Sciatic nerve (tissue), 2 donors: ENCODE data around the gene GFER. TPM values are rescaled to one million over a fixed set of nuclear protein-coding genes. Genes with fewer than 3 reads are reported as not detected.
A peak's percentile ranks its signal among the peaks of the same experiment; 100 is the strongest.
"Not testable (repeated sequence)": the region's sequence is repeated elsewhere in the genome, so short reads cannot be mapped to it uniquely, and the experiment has no call there.

ENCODE experiments used
- ATAC-seq: fragments of 200-7000 bp; cut with Tn5 transposase; one replicate; pipeline ENCODE4 v1.9.1; 2020; ENCODE audit warnings: mild to moderate bottlenecking, moderate library complexity
- DNase-seq: peaks from one replicate; pipeline ENCODE4 v3.0.0-alpha.2; 2020; ENCODE audit warnings: low spot score
- intact Hi-C: fragments of 100-400 bp; cut with DNase I; formaldehyde crosslinking; loops from one replicate; pipeline ENCODE4 v1.14.2; 2022
- total RNA-seq: library from RNA; stranded (reverse); fragmentation: NEBNext Ultra II Directional; extraction: Animal tissue kit (Norgen Biotek cat#: 25700); gene quantifications from one replicate; pipeline ENCODE4 v1.2.1, GENCODE V29; 2021
- donor health status: DM: no; HTN: no; CAD: no.
- donor health status: DM: no; HTN: no; CAD: no.

Gene GFER
- total RNA-seq, 1 donor from 2014 or later, result 15.5 TPM

- ATAC-seq (no peak), DNase-seq (no peak)
- intact Hi-C loops, result no loop called here
These were observed 47.1 kb downstream of the GFER start for GRCh38 chr16:2031081-2031577.

GRCh38 chr16:2032285-2033056 lies 48.5 kb downstream of the GFER start:
- DNase-seq (no peak), ATAC-seq (peak; percentile 27)
- intact Hi-C loops, result no loop called here

DNA sequence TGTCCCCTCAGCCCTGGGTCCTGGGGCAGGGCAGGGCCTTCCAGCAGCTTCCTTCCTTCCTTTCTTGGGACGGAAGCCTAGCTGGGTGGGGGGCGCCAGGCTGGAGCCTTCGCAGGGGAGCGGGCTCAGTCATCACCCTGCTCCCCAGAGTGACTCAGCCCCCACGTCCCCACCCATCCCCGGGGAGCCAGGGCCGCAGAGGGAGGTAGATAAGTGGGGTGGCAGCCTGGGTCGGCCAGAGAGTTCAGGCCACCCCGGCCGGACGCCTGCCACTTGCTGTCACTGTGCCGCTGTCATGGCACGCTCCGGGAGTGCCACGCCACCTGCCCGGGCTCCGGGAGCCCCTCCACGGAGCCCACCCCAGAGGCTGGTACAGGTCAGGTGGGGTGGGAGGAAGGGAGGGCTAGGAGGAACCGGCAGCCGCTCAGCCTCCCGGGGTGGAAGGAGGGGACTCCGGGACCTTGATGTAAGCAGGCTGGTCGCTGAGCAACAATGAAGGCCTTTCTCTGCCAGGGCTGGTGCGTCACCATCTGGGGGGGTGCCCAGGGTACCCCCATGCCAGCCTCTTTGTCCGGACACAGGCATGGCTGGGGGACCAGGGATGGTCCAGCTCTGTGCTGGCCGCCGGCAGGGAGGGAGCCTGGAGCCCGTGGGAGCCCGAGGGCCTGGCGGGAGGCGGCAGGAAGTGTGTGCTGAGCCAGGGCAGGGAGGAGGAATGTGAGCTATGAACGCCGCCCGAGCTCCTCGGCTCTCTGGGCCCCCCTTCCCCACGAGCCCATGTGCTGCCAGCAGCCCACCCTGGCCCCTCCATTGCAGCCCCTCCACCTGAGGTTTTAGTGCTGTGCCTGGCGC lies 49.3 kb downstream of the GFER start:
- intact Hi-C loops, result no loop called here
- DNase-seq, result peak; percentile 86
- ATAC-seq, result peak; percentile 67

DNA sequence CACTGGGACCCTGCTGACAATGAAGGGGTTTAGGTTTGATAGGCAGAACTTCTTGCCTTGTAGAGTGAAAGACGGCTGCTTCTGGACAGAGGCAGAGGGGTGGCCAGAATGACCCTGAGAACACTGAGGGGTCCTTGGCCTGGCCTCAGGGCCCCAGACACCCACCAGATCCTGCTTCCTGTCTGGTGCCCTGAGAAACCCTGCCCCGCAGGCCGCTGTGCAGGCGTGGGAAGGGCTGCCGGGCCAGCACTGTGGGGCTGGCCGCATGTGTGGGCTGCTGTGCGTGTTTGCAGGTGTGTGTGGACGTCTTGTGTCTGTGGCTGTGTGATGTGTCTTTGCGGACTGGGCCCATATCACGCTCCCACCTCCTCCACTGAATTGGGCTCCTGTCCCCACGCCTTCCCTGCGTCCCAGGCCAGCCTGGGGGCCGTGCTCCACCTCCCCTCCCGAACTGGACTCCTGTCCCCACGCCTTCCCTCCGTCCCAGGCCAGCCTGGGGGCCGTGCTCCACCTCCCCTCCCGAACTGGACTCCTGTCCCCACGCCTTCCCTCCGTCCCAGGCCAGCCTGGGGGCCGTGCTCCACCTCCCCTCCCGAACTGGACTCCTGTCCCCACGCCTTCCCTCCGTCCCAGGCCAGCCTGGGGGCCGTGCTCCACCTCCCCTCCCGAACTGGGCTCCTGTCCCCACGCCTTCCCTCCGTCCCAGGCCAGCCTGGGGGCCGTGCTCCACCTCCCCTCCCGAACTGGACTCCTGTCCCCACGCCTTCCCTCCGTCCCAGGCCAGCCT lies 50.1 kb downstream of the GFER start:
- DNase-seq, intact Hi-C loops: not testable (repeated sequence)
- peak; percentile 8 for ATAC-seq

- intact Hi-C loops, result no loop called here
- DNase-seq, result no peak
- ATAC-seq, result no peak
These were observed 50.9 kb downstream of the GFER start for GRCh38 chr16:2034696-2035430.

- peak; percentile 86 for DNase-seq
- ATAC-seq, result peak; percentile 51
- intact Hi-C loops, result no loop called here
These were observed 51.6 kb downstream of the GFER start for GRCh38 chr16:2035431-2036199.

- ATAC-seq (no peak), DNase-seq (no peak)
- intact Hi-C loops, result no loop called here
These were observed 52.4 kb downstream of the GFER start for GRCh38 chr16:2036200-2036966.

GRCh38 chr16:2037115-2037514 lies 53.1 kb downstream of the GFER start:
- no peak for ATAC-seq
- intact Hi-C loops, result no loop called here

More at GRCh38 chr16:2037115-2037514, 53.1 kb downstream of the GFER start:
- DNase-seq, result no peak

Other genes starting within 250 kb of the GFER start
- 50.1 TPM for gene NME3, start 212.7 kb upstream of the GFER start, total RNA-seq
- gene EME2, start 211.4 kb upstream of the GFER start, total RNA-seq, result 15.3 TPM
- 42.7 TPM for gene MRPS34, start 211.1 kb upstream of the GFER start, total RNA-seq
- gene SPSB3, start 201.6 kb upstream of the GFER start, total RNA-seq, result 35.3 TPM
- gene NUBP2, start 201.2 kb upstream of the GFER start, total RNA-seq, result 28.0 TPM
- gene IGFALS, start 190.5 kb upstream of the GFER start, total RNA-seq, result 0.22 TPM
- 73.4 TPM for gene HAGH, start 157.4 kb upstream of the GFER start, total RNA-seq
- gene FAHD1, start 157.0 kb upstream of the GFER start, total RNA-seq, result 13.8 TPM
- not detected for gene MEIOB, start 112.0 kb upstream of the GFER start, total RNA-seq
- not detected for gene HS3ST6, start 65.8 kb upstream of the GFER start, total RNA-seq
- 16.0 TPM for gene MSRB1, start 41.0 kb upstream of the GFER start, total RNA-seq
- gene RPL3L, start 29.5 kb upstream of the GFER start, total RNA-seq, result not detected
- 85.8 TPM for gene NDUFB10, start 24.7 kb upstream of the GFER start, total RNA-seq
- gene RPS2, start 19.4 kb upstream of the GFER start, total RNA-seq, result 990 TPM
- not detected for gene RNF151, start 17.3 kb upstream of the GFER start, total RNA-seq
- 21.8 TPM for gene TBL3, start 12.1 kb upstream of the GFER start, total RNA-seq
- not detected for gene NOXO1, start 2.7 kb upstream of the GFER start, total RNA-seq
- gene SYNGR3, start 5.8 kb downstream of the GFER start, total RNA-seq, result 0.76 TPM
- 34.5 TPM for gene ZNF598, start 25.6 kb downstream of the GFER start, total RNA-seq
- 0.36 TPM for gene NPW, start 35.6 kb downstream of the GFER start, total RNA-seq
- 107 TPM for gene NHERF2, start 42.7 kb downstream of the GFER start, total RNA-seq
- gene NTHL1, start 63.6 kb downstream of the GFER start, total RNA-seq, result 21.8 TPM
- gene TSC2, start 63.8 kb downstream of the GFER start, total RNA-seq, result 156 TPM
- gene PKD1, start 151.7 kb downstream of the GFER start, total RNA-seq, result 159 TPM
- 0.40 TPM for gene RAB26, start 164.4 kb downstream of the GFER start, total RNA-seq
- gene TRAF7, start 171.6 kb downstream of the GFER start, total RNA-seq, result 44.8 TPM
- 1.6 TPM for gene CASKIN1, start 212.4 kb downstream of the GFER start, total RNA-seq
- gene MLST8, start 221.3 kb downstream of the GFER start, total RNA-seq, result 21.8 TPM
- 9.9 TPM for gene BRICD5, start 226.7 kb downstream of the GFER start, total RNA-seq
- 11.8 TPM for gene PGP, start 230.6 kb downstream of the GFER start, total RNA-seq
- gene E4F1, start 239.4 kb downstream of the GFER start, total RNA-seq, result 22.3 TPM